Fibroblast of mammary gland (primary cell): Measurements from ENCODE around the gene FSTL4.

Source experiments
- DNase-seq: peaks from one replicate; pipeline ENCODE4 v3.0.0-alpha.2; 2010; ENCODE audit warnings: low read depth
- H3K4me3 ChIP-seq: 2 replicates; pipeline ENCODE4 v1.5.1; 2011; ENCODE audit warnings: low read depth, mild to moderate bottlenecking, low read length, moderate library complexity; ENCODE audit not compliant: control insufficient read depth
- TF ChIP-seq, protein P1 (sequence below): conservative IDR thresholded peaks from 2 replicates; pipeline ENCODE4 v1.5.1; 2011; ENCODE audit warnings: low read depth, low read length, inconsistent platforms; ENCODE audit not compliant: control insufficient read depth, insufficient read depth

Gene FSTL4

DNA sequence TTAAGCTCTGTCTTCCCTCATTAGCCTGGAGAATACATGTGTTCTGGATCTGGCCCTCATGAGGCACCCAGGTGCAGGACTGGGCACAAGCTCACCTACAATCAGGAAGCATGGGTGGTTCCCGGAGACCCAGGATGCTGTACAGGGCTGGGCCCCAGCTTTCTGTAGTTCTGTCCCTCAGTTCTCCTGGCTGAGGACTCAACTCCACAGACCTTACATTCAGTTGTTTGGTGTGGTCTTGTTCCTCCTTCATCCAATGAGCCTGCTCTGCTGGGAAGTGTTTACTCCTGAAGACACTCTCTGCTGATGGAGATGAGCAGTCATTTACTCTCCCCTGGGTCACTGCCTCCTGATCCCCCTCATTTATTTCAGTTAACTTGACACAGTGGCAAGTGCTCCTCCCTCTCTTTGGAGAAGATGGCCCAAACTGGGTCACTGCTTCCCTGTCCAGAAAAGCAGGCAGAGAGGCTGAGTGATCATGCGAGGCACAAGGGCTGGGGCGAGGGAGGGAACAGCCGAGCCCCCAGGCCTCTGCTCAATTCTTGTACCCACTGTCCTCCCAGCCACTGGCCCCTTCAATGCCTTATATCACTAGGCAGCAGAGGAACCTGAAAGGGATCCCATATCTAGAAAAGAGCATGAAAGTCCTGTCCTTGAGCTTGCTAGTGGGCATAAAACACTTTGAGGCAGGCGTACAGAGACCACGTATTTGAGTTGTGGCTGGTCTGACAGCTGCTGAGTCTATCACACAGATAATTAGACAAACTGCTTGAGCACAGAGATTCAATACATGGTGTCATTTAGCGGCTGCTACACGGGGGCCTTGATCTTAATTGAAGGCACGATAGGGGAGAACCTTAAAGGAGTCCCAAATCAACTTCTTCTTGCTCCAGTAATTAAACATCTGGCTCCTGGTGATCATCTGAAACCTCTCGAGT lies 221.7 kb downstream of the FSTL4 start:
- DNase-seq = no peak
- no peak overlapping the region for H3K4me3 ChIP-seq
- TF ChIP-seq, protein P1, sequence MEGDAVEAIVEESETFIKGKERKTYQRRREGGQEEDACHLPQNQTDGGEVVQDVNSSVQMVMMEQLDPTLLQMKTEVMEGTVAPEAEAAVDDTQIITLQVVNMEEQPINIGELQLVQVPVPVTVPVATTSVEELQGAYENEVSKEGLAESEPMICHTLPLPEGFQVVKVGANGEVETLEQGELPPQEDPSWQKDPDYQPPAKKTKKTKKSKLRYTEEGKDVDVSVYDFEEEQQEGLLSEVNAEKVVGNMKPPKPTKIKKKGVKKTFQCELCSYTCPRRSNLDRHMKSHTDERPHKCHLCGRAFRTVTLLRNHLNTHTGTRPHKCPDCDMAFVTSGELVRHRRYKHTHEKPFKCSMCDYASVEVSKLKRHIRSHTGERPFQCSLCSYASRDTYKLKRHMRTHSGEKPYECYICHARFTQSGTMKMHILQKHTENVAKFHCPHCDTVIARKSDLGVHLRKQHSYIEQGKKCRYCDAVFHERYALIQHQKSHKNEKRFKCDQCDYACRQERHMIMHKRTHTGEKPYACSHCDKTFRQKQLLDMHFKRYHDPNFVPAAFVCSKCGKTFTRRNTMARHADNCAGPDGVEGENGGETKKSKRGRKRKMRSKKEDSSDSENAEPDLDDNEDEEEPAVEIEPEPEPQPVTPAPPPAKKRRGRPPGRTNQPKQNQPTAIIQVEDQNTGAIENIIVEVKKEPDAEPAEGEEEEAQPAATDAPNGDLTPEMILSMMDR = no peak

DNA sequence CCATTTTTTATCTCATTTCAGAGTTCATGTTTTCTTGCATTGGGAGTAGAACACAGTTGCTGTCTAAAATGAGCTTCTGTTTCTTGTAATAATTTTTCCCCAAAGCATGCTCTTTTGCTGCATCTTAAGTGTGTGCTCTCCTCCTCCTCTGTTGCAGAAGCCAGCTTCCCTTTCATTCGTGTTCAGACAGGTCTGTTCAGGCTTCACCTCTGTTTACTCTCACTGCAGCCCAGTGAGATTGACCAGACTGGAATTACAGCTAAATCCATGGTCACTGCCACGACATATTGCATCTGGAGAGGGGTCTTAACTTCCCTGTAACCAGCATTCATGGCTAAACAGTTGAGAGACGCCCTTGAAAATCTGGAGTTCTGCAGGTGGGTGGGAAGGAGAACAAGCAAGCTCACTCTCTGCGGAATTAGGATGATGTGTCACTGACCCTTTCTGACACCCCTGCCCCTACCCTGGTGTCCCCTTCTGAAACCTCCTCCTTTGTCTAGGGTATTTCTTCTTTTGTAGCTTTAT lies 223.2 kb downstream of the FSTL4 start:
- DNase-seq = no peak
- H3K4me3 ChIP-seq = no peak overlapping the region
- TF ChIP-seq, protein P1 = no peak

DNA sequence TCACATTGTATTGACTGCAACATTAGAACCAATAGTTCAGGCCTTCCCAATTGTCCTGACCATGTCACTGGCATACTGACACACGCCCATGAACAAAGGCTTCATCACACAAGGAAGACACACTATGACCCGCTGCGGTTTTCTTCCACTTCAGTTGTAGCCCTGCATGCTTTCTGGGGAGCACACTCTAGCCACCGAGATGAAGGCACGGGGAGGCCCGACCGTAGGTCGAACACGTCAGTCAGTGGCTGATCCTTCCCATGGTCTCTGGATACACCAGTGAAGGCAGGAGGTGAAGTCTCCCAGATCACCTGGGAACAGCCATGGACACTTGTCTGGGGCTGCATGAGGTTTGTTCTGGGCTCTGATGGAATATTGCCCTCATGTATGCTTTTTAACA lies 224.7 kb downstream of the FSTL4 start:
- DNase-seq = no peak
- TF ChIP-seq, protein P1 = no peak
- no peak overlapping the region for H3K4me3 ChIP-seq

DNA sequence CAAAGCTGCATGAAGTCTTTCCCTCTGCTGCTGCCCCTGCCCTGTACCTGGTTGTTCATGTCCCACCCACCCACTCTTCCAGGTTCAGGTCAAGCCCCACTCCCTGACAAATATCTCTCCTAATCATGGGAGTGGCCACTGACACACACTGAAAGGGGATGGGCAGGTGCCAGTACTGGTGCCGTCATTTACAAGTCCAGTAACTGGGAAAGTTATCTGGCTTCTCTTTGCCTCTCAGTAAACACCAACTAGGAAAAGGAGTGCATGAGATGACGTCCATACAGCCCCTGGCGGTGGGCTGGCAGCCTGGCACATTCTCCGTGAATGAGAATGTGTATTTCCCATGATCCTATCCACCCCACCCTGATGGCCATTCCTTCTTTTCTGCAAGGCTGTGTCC lies 225.2 kb downstream of the FSTL4 start:
- TF ChIP-seq, protein P1 = no peak
- DNase-seq = no peak
- no peak overlapping the region for H3K4me3 ChIP-seq

DNA sequence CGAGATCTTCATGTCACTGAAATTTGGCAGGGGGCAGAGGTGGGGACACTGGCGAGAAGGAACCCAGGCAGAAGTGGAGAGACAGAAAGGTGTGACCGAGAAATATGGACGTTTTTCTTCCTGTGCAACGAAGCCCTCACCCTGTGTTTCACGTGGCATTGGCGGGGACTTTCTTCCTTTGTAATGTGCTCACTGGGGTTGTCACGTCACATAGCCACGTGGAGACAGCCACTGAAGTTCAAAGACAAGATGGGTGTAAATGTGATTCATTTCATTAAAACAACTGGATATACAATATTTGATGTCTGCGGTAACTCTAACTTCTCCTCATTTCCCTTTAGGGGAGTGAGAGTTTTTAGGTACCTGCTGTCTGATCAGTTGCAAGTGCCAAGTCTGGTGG lies 225.7 kb downstream of the FSTL4 start:
- no peak for DNase-seq
- H3K4me3 ChIP-seq = no peak overlapping the region
- TF ChIP-seq, protein P1 = no peak

DNA sequence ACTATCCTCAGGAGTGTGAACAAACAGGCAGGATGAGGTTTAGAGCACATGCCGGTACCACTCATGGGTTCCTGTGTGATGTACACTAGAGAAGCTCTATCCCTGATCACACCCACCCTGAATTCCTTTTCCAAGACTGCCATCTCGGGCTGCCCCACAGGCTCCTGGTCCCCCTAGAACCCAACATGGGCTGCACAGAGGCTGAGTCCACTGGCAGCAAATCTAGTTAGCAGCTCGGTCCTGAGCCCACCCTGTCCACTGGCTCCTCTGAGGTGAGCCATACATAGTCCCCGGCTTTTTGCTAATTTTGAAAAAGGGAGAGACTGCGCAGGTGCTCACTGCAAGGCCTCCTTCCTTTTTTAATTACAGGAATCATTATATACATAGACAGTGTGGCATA lies 227.0 kb downstream of the FSTL4 start:
- no peak overlapping the region for H3K4me3 ChIP-seq
- DNase-seq = no peak
- TF ChIP-seq, protein P1 = no peak

DNA sequence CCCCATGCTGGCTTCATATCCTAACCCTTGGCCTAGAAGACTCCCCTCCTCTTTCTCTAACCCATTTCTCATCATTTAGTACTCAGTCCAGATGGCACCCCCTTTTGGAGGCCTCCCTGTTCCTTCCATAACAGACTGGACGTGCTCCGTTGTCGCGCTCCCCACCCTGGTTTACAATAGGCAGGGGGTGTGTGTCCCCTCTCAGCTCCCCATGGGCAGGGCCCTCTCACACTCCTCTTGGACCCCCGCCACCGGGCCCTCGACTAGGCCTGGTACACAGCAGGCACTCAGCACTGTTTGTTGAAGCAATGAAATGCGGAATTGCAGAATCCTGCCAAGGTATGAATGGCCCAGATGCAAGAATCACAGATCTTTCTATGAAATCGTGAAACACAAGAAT lies 227.4 kb downstream of the FSTL4 start:
- TF ChIP-seq, protein P1 = no peak
- H3K4me3 ChIP-seq = no peak overlapping the region
- DNase-seq = no peak
